ENCODE measurements around the gene NSMCE1.

NSMCE1 gene

DNA sequence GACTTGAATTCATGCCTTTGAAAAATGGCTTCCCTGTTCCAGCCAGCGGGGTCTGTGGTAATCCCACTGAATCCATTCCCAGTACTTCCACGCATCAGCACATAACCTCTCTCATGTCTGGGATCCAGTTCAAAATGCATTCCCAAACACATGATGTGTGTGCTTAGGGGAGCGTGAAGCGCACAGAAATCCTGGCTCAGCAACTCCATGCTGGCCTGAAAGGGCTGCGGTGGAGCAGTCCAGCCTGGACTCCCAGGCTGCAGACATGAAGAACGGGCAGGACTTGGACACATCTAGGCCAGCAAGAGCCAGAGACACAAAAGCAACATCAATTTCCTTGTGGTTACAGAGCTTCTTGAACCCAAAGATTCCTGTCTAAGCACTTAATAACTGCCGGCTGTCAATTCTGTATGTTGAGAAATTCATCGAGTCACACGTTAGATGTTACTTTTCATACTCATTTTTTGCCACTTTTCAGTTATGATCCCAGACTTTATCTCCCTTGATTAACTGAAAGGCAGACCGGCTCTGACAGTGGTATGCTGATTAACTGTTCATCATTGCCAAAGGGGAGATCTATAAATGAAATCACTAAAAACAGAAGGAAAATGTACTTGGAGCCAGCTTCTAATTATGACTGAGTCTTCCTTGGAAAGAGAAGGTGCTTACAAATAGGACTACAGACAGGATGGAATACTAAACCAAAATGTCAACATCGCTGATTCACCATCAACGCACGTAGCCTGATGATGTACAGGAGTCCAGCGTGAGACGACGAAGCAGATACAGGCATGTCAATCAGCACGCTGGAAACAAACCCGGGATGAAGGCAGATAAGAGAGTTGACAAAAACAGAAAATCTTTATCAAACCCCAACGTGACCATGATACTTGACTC is 23.0 kb downstream of the NSMCE1 start:
- no peak overlapping the region for H3K4me3 ChIP-seq (ENCODE audit: low read depth, low read length)

DNA sequence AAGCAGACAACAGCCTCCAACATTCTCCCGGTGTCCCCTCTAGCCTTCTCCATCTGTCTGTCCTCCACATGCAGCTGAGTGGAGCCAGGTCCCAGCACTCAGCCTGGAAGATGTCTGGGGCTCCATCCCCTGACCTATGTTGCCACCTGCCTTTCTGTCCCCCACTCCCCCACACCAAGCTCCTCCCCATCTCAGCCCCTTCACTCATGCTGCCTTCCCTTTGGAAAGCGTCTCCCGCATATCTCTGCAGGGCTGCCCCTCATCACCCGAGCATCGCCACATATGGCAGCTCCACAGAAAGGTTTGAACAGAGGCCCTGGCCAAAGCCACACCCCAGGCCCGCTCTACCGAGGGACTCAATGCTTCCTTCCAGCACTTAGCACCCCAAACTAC is 24.2 kb downstream of the NSMCE1 start:
- no peak overlapping the region for H3K4me3 ChIP-seq (ENCODE audit: low read depth, low read length)

DNA sequence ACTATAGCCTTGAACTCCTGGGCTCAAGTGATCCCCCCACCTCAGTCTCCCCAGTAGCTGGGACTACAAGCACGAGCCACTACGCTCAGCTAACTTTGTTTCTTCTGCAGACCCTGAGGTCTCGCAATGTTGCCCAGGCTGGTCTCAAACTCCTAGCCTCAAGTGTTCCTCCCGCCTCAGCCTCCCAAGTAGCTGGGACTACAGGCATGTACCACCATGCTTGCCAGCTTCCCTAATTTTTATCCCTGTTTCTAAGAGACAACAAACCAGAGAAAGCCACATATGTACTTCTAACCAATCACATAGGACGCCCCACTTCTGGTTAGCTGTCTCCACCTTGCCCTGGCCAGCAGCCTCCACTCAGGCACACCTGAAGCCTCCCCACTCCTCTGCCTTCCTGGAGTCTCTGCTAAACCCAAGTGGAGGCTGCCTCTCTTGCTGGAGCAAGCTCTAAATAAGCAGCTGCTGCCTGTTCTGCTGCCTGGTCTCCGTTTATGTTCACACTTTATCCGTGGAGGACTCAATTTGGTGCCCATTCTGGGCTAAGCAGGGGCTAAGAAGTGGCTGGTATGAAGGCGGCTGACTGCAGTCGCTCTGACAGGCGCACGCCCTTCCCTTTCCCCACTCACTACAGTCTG is 24.7 kb downstream of the NSMCE1 start:
- H3K4me3 ChIP-seq (ENCODE audit: low read depth, low read length) = no peak overlapping the region

DNA sequence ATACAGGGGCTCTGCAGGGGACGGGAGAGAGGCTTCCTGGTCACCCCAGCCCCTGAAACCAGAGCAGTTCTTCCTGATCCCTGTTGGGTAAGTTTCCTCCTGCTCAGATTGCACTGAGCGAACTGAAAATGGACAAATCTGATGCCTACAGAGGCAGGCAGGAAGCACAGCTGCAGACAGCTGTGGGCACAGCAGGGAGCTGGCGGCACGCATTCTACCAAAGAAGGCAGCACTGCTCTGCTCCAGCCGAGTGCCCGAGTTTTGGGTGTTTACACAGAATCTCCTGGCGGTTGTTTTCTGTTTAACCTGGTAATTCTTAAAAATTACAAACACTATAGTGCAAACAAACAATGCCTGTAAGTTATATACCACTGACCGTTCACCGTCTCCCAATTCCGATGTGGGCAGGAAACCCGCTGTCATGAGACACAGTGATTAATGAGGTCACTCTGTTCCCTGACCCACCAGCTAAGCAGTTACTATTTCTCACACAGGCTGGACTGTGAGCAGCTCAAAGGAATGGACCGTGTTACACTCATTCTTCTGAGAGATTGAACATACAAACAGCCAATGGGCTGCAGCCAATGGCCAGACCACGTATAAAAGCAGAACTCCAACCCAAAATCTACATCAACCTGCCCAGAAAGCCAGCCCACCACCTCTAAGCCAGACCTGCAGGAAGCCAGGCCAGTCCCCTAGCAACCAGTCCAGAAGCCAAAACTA is 25.5 kb downstream of the NSMCE1 start:
- H3K4me3 ChIP-seq (ENCODE audit: low read depth, low read length) = no peak overlapping the region

DNA sequence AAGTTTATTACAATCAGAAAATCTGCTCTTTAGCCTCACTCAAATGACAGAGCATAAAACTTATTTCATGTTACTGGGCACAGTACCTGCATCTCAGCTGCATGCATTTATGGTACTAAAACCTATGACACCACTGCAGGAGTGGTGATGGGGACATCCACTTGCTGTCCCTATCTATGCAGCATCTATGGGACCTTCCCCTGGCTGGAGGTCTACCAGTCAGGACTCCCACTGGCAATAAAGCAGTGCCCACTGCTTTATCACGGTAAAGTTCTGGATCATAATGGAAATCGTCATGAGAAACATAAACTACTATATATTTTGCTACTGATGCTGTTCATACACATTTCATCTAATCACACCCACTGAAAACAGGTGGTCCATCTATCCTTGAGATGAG is 26.2 kb downstream of the NSMCE1 start:
- H3K4me3 ChIP-seq (ENCODE audit: low read depth, low read length) = no peak overlapping the region

DNA sequence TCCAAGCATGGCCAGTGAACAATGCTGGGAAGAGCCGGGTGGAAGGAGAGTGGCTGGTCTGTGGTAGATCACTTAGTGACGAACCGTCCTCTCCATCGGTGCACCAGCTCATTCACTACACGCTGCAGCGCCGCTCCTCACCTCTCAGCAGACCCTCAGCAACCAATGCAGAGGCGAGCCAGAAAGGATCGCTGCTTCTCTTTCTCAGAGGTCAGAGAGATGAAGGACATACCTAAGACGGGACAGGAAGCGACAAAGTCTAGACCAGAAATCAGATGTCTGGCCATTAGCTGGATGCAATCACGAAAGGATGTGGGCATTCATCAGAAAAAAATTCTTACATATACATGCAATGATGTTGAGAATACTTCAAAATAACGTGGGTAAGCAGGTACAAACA is 26.9 kb downstream of the NSMCE1 start:
- no peak overlapping the region for H3K4me3 ChIP-seq (ENCODE audit: low read depth, low read length)

DNA sequence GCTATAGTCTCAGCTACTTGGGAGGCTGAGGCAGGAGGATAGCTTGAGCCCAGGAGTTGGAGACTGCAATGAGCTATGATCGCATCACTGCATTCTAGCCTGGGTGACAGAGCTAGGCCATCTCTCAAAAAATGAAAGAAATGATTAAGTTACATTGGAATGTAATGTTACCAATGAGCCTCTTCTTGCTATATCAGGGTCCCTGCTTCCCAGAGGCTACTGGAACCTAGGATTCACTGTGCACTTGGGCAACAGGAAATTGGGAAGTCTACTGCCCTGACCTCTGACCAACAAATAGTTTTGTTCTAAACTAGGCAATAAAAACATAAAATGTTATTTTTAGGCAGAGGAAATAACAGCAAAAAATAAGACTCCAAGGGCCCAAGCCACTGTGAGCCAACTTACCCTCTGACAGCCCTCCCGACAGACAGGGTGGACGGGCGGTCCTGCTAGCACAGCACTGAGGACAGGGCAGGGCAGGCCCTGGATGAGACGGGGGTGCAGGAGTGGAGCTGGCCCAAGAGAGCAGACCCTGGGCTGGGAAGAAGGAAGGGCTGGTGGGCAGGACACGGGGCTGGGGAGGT is 27.5 kb downstream of the NSMCE1 start:
- H3K4me3 ChIP-seq (ENCODE audit: low read depth, low read length) = no peak overlapping the region

DNA sequence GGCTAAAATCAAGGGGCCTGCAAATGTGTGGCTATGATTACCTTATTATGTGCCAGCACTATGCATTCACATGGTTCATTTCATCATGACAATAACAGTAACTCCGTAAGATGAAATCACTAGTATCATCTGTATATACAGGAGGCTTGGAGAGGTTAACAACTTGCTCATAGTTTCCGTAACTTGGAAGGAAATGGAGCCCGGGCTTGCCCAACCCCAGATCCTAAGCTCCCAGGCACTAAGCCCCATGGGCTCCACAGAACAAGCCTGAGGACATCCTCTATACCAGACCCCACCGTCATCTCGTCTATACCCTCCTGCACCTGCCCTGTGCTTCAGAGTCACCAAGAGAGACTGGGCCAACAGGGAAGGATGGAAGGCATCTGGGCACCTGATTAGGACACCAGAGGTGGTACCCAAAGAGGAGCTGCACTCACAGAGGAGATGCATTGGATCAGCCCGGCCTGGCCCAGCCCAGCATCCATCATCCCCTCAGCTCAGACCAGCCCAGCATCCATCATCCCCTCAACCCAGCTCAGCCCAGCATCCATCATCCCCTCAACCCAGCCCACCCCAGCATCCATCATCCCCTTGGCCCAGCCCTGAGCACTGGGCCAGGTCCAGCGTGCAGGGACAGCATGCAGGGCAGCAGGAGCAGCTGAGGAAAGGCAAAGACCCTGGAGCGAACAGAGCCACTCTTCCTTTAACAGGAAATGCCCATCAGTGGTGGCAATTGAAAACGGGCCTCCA is 28.5 kb downstream of the NSMCE1 start:
- no peak overlapping the region for H3K4me3 ChIP-seq (ENCODE audit: low read depth, low read length)

DNA sequence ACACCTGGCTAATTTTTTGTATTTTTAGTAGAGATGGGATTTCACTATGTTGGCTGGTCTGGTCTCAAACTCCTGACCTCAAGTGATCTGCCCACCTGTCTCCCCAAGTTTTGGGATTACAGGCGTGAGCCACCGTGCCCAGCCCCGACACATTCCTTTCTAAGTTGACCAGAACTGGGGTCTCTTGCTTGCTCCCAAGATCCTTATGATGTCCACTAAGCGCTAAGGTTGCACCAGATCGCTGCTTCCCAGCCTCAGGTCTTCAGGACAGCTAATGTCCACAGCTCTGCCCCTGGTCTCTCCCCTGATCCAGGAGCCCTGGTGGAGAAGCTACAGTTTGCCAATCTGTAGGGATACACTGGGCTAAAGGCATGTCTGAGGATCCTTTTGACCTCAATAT is 29.5 kb downstream of the NSMCE1 start:
- no peak overlapping the region for H3K4me3 ChIP-seq (ENCODE audit: low read depth, low read length)

DNA sequence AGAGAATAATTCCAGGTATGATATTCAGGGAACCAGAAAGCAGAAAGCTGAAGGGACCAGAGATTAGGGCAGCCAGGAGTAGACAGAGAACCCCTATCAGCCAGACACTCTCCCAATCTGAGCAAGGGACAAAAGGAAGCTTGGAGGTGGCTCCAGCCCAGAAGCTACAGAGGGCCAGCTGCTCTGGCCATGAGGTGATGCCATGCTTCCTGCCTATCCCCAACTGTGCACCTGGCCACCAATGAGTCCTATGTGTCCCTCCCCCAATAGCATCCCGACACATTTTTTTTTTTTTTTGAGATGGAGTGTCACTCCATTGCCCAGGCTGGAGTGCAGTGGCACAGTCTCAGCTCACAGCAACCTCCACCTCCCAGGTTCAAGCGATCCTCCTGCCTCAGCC is 30.0 kb downstream of the NSMCE1 start:
- no peak overlapping the region for H3K4me3 ChIP-seq (ENCODE audit: low read depth, low read length)

DNA sequence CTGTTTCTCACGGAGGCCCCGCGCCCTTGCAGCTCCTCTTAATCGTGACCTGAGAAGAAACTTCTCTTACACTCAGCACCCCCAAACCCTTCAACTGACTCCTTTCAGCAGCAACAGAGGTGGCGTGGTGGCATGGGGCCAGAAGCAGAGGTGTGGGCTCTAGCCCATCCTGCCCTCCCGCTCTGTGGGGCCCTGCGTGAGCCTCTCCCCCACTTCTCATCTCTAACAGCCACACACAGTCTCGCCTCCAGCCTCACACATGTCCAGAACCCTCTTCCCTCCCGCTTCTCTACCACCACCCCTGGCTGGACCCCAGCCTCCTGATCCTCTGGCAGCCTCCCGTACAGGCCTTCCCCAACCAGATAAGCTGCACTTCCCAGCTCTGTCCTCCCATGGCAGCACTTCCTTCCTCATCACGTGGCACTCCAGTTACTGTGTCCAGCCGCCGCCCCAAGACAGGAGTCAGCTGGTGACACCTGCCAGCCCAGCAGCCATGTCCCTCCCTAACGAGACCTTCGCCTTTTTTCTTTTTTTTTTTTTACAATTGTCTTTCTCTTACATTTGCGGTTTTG is 30.5 kb downstream of the NSMCE1 start:
- H3K4me3 ChIP-seq (ENCODE audit: low read depth, low read length) = no peak overlapping the region

DNA sequence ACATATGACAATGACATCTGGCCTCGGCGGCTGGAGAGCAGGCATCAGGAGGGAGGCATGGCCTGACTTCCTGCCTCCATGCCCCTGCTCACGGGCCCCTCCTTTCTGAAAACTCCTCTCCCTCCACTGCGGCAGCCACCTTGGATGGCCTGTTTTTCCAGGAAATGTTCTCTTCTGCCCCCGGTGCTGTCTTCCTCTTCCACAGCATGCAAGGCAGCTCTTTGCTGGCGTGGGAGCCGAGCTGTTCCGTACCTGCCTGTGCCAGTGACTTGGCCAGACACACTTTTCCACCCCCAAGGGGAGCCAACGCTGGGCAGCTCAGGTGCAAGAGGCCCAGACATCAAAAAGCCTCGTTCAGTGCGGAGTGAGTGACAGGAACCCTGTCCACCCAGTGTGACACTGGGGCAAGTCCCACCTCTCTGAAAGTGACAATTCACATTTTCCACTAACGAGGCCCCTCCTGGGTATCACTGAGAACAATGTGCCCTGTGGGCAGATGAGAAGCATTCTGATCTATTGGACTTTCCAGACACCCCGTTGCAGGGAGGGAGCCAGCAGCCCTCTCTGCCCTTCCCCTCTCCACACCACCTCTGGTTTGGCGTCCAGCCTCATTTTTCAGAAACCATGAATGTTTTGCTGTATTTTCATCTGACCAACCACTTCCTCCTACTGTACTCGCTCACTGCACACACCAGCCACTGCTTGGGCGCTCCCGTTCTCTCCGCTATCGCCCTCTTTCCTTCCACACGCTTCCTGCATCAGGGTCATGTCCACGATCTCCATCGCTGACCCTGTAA is 31.2 kb downstream of the NSMCE1 start:
- H3K4me3 ChIP-seq (ENCODE audit: low read depth, low read length) = no peak overlapping the region

DNA sequence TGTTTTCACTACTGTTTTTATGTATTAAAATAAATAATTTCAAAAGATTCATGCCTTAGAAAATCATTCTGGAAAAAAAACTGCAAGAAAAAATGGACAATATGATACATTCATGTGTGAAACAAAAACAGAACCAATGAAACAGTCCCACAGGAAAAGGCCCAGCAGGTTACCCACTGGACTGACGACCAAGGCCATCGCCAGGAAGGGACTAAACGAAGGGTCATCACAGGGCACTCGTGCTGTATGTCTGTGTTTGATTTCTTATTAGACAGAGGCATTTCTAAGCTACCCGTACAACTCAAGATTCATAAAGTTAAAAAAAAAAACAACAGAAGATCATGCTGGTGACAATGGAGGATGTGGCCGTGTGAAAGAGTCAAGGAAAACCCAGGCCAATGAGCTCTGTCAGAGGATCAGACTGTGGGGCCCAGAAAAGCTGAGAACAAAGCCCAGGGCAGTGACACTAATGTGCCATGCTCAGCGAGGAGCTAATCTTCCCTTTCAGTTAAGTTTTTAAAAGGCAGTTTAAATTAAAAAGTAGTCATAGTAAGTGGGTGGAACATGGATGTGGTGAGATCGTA is 31.8 kb downstream of the NSMCE1 start:
- H3K4me3 ChIP-seq (ENCODE audit: low read depth, low read length) = no peak overlapping the region

DNA sequence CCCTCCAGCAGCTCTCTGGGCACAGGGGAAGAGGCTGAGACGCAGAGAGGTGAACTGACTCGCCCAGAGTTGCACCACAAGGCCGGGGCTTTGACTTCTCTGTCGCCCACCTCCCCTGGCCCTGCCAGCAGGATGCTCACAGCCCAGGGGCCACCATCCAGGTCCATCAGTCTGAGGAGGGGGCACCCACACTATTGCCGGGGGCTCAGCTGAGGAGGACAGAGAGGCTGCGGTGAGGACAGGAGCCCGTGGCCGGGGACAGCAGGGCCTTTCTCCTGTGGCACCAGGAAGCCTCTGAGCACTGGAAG is 32.7 kb downstream of the NSMCE1 start:
- no peak overlapping the region for H3K4me3 ChIP-seq (ENCODE audit: low read depth, low read length)

DNA sequence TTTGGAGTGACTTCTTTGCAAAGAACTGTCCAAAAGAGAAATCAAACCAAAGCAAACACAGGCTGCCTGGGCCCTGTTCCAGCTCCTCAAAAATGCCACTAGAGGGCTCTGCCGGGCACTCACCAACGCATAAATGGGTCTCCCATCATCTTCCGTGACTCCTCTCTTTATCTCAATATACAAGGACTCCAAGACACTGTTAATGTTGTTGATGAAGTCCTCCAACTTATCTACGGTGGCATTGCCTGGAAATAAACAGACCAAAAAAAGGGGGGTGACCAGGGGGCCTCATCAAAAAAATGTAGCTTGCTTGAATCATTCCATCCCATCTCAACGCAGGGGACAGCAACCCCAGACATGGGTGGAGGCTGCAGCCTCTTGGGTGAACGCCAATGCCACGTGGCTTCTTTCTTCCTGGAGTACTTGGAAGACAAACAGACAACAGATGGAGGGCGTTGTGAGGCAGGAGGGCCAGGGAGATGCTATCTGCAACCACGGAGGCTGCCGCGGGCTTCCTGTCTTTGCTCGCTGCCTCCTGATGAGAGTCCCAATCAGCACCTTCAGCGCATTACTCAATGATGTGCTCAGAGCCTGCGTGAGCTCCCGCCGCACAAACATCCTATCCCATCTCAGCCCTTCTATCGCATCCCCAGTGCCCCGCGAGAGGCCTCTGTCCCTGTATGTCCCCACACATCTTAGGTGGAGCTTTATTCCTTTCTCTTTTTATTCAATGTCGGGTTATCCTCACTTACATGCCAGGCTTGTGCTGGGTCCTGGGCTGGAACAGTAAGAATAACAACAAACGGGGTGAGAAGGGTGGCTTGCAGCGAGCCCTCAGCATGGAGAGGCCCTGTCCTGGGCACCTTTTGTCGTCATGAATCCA is 33.3 kb downstream of the NSMCE1 start:
- no peak overlapping the region for H3K4me3 ChIP-seq (ENCODE audit: low read depth, low read length)

DNA sequence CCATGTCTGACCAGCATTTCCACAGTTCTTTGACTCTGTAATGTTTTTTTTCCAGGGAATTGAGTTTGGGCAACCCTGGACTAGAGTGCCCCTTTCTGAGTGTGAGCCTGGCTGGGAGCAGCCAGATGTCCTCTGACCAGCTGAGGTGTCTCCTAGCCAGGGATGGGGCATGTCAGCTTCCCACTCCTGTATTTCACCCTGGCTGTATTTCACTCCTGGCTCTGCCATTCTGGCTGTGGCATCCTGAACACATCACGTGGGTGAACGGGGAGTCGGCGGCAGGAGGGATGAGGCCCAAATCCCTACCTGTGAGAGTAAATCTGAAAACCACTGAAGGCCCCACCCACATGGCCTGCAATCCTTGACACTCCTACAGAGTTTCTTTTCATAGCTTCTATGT is 34.0 kb downstream of the NSMCE1 start:
- H3K4me3 ChIP-seq (ENCODE audit: low read depth, low read length) = no peak overlapping the region

DNA sequence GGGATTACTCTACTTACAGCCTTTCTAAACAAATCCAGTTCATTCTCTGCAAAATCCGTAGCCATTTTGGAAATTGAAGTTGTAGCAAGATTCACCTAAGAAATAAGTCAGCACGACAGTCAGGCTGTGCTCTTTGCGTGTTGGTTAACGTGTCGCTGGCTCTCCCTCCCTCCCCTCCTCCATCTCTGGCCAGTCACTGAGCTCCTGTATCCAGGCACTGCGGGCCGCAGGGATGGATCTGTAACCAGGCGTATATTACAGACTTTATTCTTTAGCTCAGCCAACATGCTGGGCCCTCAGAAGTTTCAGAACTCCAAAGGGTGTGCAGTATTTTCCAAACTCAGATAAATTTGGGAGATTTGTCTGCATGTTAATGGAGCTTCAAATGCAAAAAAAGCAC is 34.4 kb downstream of the NSMCE1 start:
- H3K4me3 ChIP-seq (ENCODE audit: low read depth, low read length) = no peak overlapping the region

DNA sequence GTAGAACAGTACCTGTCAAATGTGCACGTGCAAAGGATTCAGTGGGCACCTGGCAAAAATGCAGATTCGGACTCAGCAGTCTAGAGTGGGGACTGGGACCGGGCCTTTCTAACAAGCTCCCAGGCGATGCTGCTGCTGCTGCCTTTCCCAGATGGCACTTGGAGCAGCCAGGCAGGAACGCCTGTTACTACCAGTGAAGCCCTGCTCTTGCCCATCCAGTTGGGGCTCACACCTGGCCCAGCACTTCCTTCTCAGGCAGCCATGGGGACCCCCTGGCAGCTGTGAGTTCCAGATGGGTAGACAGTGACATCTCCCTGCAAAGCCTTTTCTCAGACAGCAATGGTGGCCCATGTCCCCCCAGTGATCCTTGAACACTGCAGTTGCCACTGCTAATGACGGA is 34.8 kb downstream of the NSMCE1 start:
- no peak overlapping the region for H3K4me3 ChIP-seq (ENCODE audit: low read depth, low read length)
